Measurements from ENCODE around the gene ATAD3B. TPM values are rescaled to one million over a fixed set of nuclear protein-coding genes. Genes with fewer than 3 reads are reported as not detected.
"Not testable (repeated sequence)": the region's sequence is repeated elsewhere in the genome, so short reads cannot be mapped to it uniquely, and the experiment has no call there.

Gene ATAD3B
- total RNA-seq, 6 donors from 2014 or later = 19.9 to 120 (median 26.9) TPM

- H3K9me3 ChIP-seq = no peaks in the 10 kb centered on the region
- WGBS, 2 donors = 13 to 18% methylated on average over 17 of the region's 17 CpGs
- TF ChIP-seq, protein P1, sequence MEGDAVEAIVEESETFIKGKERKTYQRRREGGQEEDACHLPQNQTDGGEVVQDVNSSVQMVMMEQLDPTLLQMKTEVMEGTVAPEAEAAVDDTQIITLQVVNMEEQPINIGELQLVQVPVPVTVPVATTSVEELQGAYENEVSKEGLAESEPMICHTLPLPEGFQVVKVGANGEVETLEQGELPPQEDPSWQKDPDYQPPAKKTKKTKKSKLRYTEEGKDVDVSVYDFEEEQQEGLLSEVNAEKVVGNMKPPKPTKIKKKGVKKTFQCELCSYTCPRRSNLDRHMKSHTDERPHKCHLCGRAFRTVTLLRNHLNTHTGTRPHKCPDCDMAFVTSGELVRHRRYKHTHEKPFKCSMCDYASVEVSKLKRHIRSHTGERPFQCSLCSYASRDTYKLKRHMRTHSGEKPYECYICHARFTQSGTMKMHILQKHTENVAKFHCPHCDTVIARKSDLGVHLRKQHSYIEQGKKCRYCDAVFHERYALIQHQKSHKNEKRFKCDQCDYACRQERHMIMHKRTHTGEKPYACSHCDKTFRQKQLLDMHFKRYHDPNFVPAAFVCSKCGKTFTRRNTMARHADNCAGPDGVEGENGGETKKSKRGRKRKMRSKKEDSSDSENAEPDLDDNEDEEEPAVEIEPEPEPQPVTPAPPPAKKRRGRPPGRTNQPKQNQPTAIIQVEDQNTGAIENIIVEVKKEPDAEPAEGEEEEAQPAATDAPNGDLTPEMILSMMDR (IDR thresholded peaks at IDR 0.05) = no peak
- no peak for TF ChIP-seq EP300 (IDR thresholded peaks at IDR 0.05)
- TF ChIP-seq POLR2AphosphoS5 (IDR thresholded peaks at IDR 0.05) = no peak
- TF ChIP-seq POLR2A (IDR thresholded peaks at IDR 0.05) = no peak
- peaks cover 0 to 3% (median 0%) of the 10 kb centered on the region in 4 donors for H3K36me3 ChIP-seq
- peak overlapping the region; percentile 89 to 95 (median 91) for H3K27ac ChIP-seq
- H3K27me3 ChIP-seq = no peaks in the 10 kb centered on the region
- DNase-seq (peak in 1 of 2 donors; percentile 50), ATAC-seq (ENCODE audit: low FRiP score in 2 of 2) (no peak)
- H3K4me1 ChIP-seq = peaks cover 5 to 19% (median 11%) of the 10 kb centered on the region in 4 donors
- H3K4me3 ChIP-seq = peak overlapping the region; percentile 76 to 97 (median 83)
Measured at GRCh38 chr1:1510912-1511532, 39.5 kb downstream of the ATAD3B start.

GRCh38 chr1:1511533-1512285 lies 40.1 kb downstream of the ATAD3B start, which contains the start of gene ATAD3A:
Gene ATAD3A, plus strand, starts transcription at chr1:1512162. Its CDS starts 107 bp downstream, at chr1:1512269.
- H3K4me1 ChIP-seq = peaks cover 5 to 17% (median 10%) of the 10 kb centered on the region in 4 donors
- peak; percentile 96 to 98 for ATAC-seq (ENCODE audit: low FRiP score in 2 of 2)
- peaks cover 0 to 3% (median under 1%) of the 10 kb centered on the region in 4 donors for H3K36me3 ChIP-seq
- peak within 1 kb of the TSS; percentile 89 to 95 (median 91) for H3K27ac ChIP-seq
- TF ChIP-seq EP300 (IDR thresholded peaks at IDR 0.05) (peak in 1 of 4 donors; percentile 78), POLR2AphosphoS5 (IDR thresholded peaks at IDR 0.05) (peak; percentile 95 to 96), POLR2A (IDR thresholded peaks at IDR 0.05) (peak in 2 of 4 donors; percentile 39 to 82)
- TF ChIP-seq, protein P1 (IDR thresholded peaks at IDR 0.05) = peak in 2 of 6 experiments; percentile 14 to 50
- peak within 1 kb of the TSS; percentile 76 to 97 (median 83) for H3K4me3 ChIP-seq
- H3K9me3 ChIP-seq = no peaks in the 10 kb centered on the region
- 0% methylated on average over 13 to 46 of the region's 99 CpGs for WGBS, 2 donors
- no peaks in the 10 kb centered on the region for H3K27me3 ChIP-seq
- peak; percentile 98 to 99 for DNase-seq

DNA sequence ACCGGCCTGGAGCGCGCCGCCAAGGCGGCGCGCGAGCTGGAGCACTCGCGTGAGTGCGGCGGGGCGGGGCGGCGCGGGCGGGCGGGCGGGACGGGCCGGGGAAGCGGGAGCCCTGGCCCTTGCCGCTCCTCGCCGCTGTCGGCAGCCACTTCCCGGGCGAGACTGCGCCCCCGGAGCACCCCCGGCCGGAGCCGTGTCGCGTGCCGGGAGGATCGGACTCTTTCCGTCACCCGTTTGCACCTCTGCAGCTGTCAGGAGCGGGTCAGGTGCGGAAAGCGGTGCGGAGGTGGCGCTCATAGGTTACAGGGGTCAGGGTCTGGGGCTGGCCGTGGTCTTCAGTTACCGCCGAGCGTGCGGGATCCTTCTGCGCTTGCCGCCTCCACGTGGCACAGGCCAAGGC lies 40.9 kb downstream of the ATAD3B start:
- peak in 1 of 2 donors; percentile 88 for DNase-seq
- not testable (repeated sequence) for ATAC-seq (ENCODE audit: low FRiP score in 2 of 2)

DNA sequence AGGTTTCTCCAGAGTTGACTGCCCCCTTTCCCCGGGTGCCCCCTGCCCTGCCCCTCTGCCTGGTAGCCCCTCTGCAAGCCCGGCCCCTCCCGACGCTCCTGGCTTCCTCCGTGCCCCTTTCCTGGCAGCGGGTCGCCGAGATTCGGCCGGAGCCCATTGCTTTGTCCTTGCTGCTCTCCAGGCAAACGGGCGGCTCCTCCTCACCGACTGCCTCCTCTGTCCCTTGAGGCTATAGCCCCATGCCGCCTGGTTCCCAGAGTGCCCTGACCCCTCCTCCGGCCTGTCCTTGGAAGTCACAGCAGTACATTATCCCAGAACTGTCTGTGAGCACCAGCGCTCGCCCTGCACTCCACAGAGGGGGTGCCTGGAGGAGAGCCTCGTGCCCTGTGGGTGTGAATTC lies 42.1 kb downstream of the ATAD3B start:
- Histone ChIP-seq H3K36me3 (peaks cover 0 to 15% (median 12%) of the 10 kb centered on the region in 4 donors), H3K4me1 (peaks cover 5 to 17% (median 10%) of the 10 kb centered on the region in 4 donors)
- not testable (repeated sequence) for H3K27ac ChIP-seq; H3K4me3 ChIP-seq; H3K9me3 ChIP-seq; H3K27me3 ChIP-seq; ATAC-seq (ENCODE audit: low FRiP score in 2 of 2); DNase-seq
- WGBS, 2 donors = 85 to 89% methylated on average over 4 to 10 of the region's 18 CpGs

More for the DNA sequence above, 40.9 kb downstream of the ATAD3B start:
- peak overlapping the region; percentile 64 to 87 (median 78) for H3K4me3 ChIP-seq
- H3K27ac ChIP-seq = peak overlapping the region in 3 of 4 donors; percentile 89 to 92 (median 90)
- WGBS, 2 donors = no CpG with 5 or more reads among the region's 52 CpGs
- H3K4me1 ChIP-seq = peaks cover 5 to 17% (median 10%) of the 10 kb centered on the region in 4 donors
- H3K36me3 ChIP-seq, H3K9me3 ChIP-seq, H3K27me3 ChIP-seq: not testable (repeated sequence)

GRCh38 chr1:1514376-1514775 lies 42.8 kb downstream of the ATAD3B start:
- not testable (repeated sequence) for ATAC-seq (ENCODE audit: low FRiP score in 2 of 2)
- peaks cover 0 to 19% (median 12%) of the 10 kb centered on the region in 4 donors for H3K36me3 ChIP-seq

DNA sequence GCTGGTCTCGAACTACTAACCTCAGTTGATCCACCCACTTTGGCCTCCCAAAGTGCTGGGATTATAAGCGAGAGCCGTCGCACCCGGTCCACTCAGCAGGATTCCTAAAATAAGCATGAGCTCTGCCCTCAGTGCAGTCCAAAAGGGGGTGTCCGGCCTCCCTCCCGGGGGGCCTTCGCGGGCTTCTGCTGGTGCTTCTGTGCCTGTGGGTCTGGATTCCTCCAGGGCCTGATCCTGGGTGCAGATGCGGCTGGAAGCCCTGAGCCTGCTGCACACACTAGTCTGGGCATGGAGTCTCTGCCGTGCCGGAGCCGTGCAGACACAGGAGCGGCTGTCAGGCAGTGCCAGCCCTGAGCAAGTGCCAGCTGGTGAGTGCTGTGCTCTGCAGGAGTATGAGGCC lies 45.4 kb downstream of the ATAD3B start:
- not testable (repeated sequence) for ATAC-seq (ENCODE audit: low FRiP score in 2 of 2); H3K27me3 ChIP-seq; H3K27ac ChIP-seq; H3K4me3 ChIP-seq; H3K4me1 ChIP-seq; DNase-seq; H3K9me3 ChIP-seq
- peaks cover 0 to 34% (median 27%) of the 10 kb centered on the region in 4 donors for H3K36me3 ChIP-seq
- 94 to 98% methylated on average over 5 to 11 of the region's 14 CpGs for WGBS, 2 donors

More at GRCh38 chr1:1514376-1514775, 42.8 kb downstream of the ATAD3B start:
- peaks cover 5 to 17% (median 10%) of the 10 kb centered on the region in 4 donors for H3K4me1 ChIP-seq
- H3K27ac ChIP-seq, H3K4me3 ChIP-seq, DNase-seq, H3K27me3 ChIP-seq, H3K9me3 ChIP-seq: not testable (repeated sequence)
- 68% methylated on average over 12 of the region's 16 CpGs; no CpG with 5 or more reads in 1 of the 2 donors for WGBS, 2 donors
